Measurements from ENCODE around the gene NFAT5. TPM values are rescaled to one million over a fixed set of nuclear protein-coding genes. Genes with fewer than 3 reads are reported as not detected.

Gene NFAT5
- total RNA-seq, 1 experiment from 2014 or later, result 21.0 TPM

DNA sequence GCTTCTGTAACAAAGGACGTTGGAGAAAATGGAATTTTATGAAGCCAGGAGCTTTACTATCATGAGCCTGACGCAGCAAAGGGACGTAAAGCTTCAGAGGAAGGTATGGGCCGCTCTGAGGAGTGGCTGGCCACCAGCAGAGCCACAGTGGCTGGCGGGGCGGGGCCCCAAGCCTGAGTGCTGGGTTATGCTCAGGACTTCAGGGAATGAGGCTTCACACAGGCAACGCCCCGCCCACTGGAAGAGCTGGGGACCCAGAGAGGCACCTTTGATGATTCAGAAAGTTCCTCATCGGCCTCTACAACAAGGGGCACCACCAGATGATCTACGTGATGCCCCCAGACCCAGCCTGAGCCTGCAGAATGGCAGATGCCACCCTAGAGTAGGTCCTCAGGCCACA lies 180.2 kb downstream of the NFAT5 start:
- Histone ChIP-seq H4K8ac (replicated peaks; ENCODE audit: insufficient read length, low read depth, low read length) (no peak overlapping the region), H3K9ac (ENCODE audit: extremely low read depth, insufficient read length, low read length) (no peak overlapping the region), H3K14ac (ENCODE audit: insufficient read depth, low read length) (no peak overlapping the region), H3K4ac (ENCODE audit: low read depth, low read length) (no peak overlapping the region), H4K91ac (ENCODE audit: insufficient read length, low read depth, low read length) (no peak overlapping the region), H3K56ac (ENCODE audit: insufficient read length, low read depth, low read length) (no peak overlapping the region), H2BK15ac (ENCODE audit: low read depth, low read length) (no peak overlapping the region), H3K79me2 (ENCODE audit: insufficient read depth, low read length) (no peaks in the 10 kb centered on the region), H3K4me2 (ENCODE audit: insufficient read depth, insufficient read length, low read length) (no peak overlapping the region), H2BK20ac (ENCODE audit: low read depth, low read length, poor library complexity, severe bottlenecking) (no peak overlapping the region), H2BK120ac (ENCODE audit: low read depth, low read length, poor library complexity, severe bottlenecking) (no peak overlapping the region), H2BK5ac (ENCODE audit: insufficient read length, low read length) (no peak overlapping the region), H3K18ac (ENCODE audit: insufficient read length, low read depth, low read length) (no peak overlapping the region), H3K23ac (ENCODE audit: insufficient read length, low read depth, low read length) (no peak overlapping the region), H3K27ac (ENCODE audit: insufficient read length, low read depth, low read length) (no peak overlapping the region), H3K4me1 (ENCODE audit: insufficient read depth, low read length) (no peaks in the 10 kb centered on the region), H3K23me2 (ENCODE audit: insufficient read length, low read depth, low read length, poor library complexity, severe bottlenecking) (no peaks in the 10 kb centered on the region), H2AK5ac (ENCODE audit: insufficient read length, low read length) (no peak overlapping the region), H3T11ph (ENCODE audit: low read length) (no peak overlapping the region), H2AFZ (ENCODE audit: low read length) (no peak overlapping the region), H4K5ac (ENCODE audit: insufficient read length, low read depth, low read length) (no peak overlapping the region), H3K27me3 (ENCODE audit: insufficient read depth, low read length) (no peaks in the 10 kb centered on the region), H2BK12ac (ENCODE audit: insufficient read length, low read depth, low read length) (no peak overlapping the region), H3K9me3 (ENCODE audit: control insufficient read depth, low read depth, low read length) (no peaks in the 10 kb centered on the region), H3K79me1 (ENCODE audit: insufficient read depth, low read depth, low read length, poor library complexity, severe bottlenecking) (no peaks in the 10 kb centered on the region), H4K20me1 (ENCODE audit: control insufficient read depth, insufficient read depth, insufficient read length) (no peaks in the 10 kb centered on the region)
- H3K4me3 Mint-ChIP-seq, result no peak overlapping the region
- TF ChIP-seq CTCF (conservative IDR thresholded peaks at IDR 0.05), result no peak
- H3K27ac Mint-ChIP-seq, result no peak overlapping the region
- H3K4me1 Mint-ChIP-seq, result no peaks in the 10 kb centered on the region
- no CpG with 5 or more reads among the region's 10 CpGs for WGBS (ENCODE audit: extremely low coverage, insufficient read length, low lambda C conversion rate)
- no peak for DNase-seq
- peaks cover 1% of the 10 kb centered on the region; the same call in 1 of the 2 replicates for H3K27me3 Mint-ChIP-seq (ENCODE audit: low read depth)
- H3K36me3 Mint-ChIP-seq (ENCODE audit: insufficient read depth in 1 of 3, low read depth in 3 of 3), result peaks cover 72 to 95% (median 91%) of the 10 kb centered on the region in 3 experiments; a peak in 6 of 7 replicates
- no peaks in the 10 kb centered on the region for H3K9me3 Mint-ChIP-seq

Data from H9 (cell line).